ENCODE results near the gene ERCC5.

The ERCC5 gene

GRCh38 chr13:102892503-102892902 lies 46.7 kb downstream of the ERCC5 start:
- DNase-seq (ENCODE audit: low spot score), result no peak

GRCh38 chr13:102897371-102898138 lies 51.7 kb downstream of the ERCC5 start:
- DNase-seq (ENCODE audit: low spot score), result no peak

- DNase-seq (ENCODE audit: low spot score), result no peak
Measured at GRCh38 chr13:102900193-102900608, 54.4 kb downstream of the ERCC5 start.

- no peak for DNase-seq (ENCODE audit: low spot score)
Measured at GRCh38 chr13:102901056-102901455, 55.2 kb downstream of the ERCC5 start.

GRCh38 chr13:102901615-102902305 lies 55.9 kb downstream of the ERCC5 start:
- no peak for DNase-seq (ENCODE audit: low spot score)

GRCh38 chr13:102902789-102903347 lies 57.0 kb downstream of the ERCC5 start:
- no peak for DNase-seq (ENCODE audit: low spot score)

- DNase-seq (ENCODE audit: low spot score), result no peak
Measured at GRCh38 chr13:102903659-102904407, 58.0 kb downstream of the ERCC5 start.

- no peak for DNase-seq (ENCODE audit: low spot score)
Measured at GRCh38 chr13:102904408-102904862, 58.6 kb downstream of the ERCC5 start.

- DNase-seq (ENCODE audit: low spot score), result no peak
Measured at GRCh38 chr13:102905905-102906771, 60.3 kb downstream of the ERCC5 start.

GRCh38 chr13:102907016-102907756 lies 61.4 kb downstream of the ERCC5 start:
- no peak for DNase-seq (ENCODE audit: low spot score)

- DNase-seq (ENCODE audit: low spot score), result no peak
Measured at GRCh38 chr13:102907886-102908515, 62.2 kb downstream of the ERCC5 start.

GRCh38 chr13:102909971-102910370 lies 64.1 kb downstream of the ERCC5 start:
- no peak for DNase-seq (ENCODE audit: low spot score)

GRCh38 chr13:102911336-102911735 lies 65.5 kb downstream of the ERCC5 start:
- DNase-seq (ENCODE audit: low spot score), result no peak

GRCh38 chr13:102912599-102912998 lies 66.8 kb downstream of the ERCC5 start:
- no peak for DNase-seq (ENCODE audit: low spot score)

GRCh38 chr13:102913914-102914313 lies 68.1 kb downstream of the ERCC5 start:
- no peak for DNase-seq (ENCODE audit: low spot score)

GRCh38 chr13:102914339-102914930 lies 68.6 kb downstream of the ERCC5 start:
- no peak for DNase-seq (ENCODE audit: low spot score)

GRCh38 chr13:102915393-102915930 lies 69.6 kb downstream of the ERCC5 start:
- DNase-seq (ENCODE audit: low spot score), result no peak

- DNase-seq (ENCODE audit: low spot score), result no peak
Measured at GRCh38 chr13:102917019-102917418, 71.2 kb downstream of the ERCC5 start.

- no peak for DNase-seq (ENCODE audit: low spot score)
Measured at GRCh38 chr13:102922184-102922583, 76.4 kb downstream of the ERCC5 start.

All from CD4-positive, alpha-beta T cell treated with Interleukin-2 at 100 ng/mL for 4 hours (primary cell).